NOMO-1 treated with DMSO at 0.1 percent for 48 hours (cell line): Measurements from ENCODE around the gene VKORC1L1.
"Not testable (repeated sequence)": the region's sequence is repeated elsewhere in the genome, so short reads cannot be mapped to it uniquely, and the experiment has no call there.

Source experiments
- DNase-seq: peaks from one replicate; lab custom pipeline; 2025; ENCODE audit not compliant: unreplicated experiment; lab: John Stamatoyannopoulos, UW

Gene VKORC1L1

DNA sequence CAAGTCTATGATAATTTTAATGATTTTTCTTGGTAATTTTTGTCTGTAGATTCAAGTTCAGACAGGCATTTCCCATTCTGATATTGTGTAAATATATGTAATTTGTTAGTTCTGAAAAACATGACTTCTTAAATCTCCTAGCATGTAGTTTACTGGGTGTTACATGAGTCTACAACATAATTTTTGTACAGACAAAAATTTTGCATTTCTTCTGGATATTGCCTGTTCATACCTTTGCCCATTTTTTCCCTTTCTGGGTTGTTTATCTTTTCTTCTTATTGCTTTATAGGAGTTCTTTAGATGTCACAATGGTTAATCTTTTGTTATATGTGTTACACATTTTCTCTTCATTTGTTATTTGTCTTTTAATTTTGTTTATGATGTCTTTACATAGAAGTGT, 12.1 kb downstream of the VKORC1L1 start:
- not testable (repeated sequence) for DNase-seq

DNA sequence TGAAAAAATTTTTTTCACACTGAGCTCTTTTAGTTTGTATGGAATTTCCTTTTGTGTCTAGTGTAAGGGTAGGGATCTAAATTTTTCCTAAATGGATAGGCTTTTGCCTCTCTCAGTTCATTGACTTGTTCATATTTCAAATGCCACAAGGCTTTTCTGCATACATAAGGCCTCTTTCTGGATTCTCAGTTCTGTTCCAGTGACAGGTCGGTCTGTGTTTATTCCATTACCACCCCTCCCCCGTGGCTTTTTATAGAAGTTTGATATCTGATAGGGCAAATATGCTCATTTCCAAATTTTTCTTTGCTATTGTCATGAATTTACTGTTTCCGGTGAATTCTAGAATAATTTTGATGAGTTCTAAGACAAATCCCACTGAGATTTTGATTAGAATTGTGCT, 12.7 kb downstream of the VKORC1L1 start:
- not testable (repeated sequence) for DNase-seq

DNA sequence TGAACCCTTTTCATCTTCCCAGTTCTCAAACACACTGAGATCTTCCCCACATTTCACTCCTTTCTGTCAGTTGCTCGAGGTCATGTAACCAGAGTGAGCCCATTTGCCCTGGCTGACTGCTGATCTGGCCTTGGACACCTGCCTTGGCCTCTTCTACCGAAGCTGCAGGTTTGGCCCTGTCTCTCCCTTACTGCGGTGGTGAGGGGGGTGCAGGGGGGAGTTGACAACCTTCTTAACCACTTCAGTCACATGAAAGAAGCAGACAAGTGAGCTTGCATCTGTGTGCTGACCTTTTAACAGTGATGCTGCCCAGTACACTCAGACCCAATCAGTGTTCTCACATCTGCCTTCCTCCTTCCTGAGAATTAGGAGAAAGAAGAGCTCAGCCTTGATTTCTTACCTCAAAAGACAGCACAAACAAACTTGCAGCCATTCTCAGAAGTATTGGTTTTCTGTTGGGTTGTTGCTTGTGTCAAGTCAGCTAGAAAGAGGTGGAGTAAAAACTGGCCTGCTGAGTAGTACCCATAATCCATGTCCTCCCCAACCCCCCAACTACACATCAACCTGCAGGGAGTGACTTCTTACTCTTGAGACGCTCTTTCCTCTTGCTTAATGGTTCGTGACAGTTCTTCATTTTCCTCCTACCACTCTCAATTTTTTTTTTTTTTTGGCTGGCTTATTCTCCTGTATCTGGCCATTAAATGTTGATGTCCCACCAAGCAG, 15.7 kb downstream of the VKORC1L1 start:
- not testable (repeated sequence) for DNase-seq

DNA sequence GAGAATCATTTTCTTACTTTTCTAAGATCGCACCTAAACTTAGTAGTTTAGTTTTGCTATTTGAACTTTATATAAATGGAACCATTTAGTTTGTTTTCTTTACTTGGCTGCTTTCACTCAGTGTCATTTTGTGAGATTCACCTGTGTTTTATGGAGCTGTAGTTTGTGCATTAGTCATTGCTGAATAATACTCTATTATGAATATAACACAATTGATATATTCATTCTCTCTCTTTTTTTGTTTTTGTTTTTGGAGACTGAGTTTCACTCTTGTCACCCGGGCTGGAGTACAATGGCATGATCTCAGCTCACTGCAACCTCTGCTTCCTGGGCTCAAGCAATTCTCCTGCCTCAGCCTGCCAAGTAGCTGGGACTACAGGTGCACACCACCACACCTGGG, 16.8 kb downstream of the VKORC1L1 start:
- DNase-seq: not testable (repeated sequence)

DNA sequence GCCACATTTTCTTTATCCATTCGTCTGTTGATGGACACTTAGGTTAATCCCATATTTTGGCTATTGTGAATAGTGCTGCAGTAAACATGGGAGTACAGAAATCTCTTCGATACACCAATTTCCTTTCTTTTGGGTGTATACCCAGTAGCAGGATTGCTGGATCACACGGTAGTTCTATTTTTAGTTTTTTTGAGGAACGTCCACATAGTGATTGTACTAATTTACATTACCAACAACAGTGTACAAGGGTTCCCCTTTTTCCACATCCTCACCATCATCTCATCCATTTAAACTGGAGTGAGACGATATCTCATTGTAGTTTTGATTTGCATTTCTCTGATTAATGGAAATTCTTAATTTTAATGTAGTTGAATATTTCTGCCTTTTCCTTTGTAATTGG, 19.3 kb downstream of the VKORC1L1 start:
- DNase-seq: no peak

DNA sequence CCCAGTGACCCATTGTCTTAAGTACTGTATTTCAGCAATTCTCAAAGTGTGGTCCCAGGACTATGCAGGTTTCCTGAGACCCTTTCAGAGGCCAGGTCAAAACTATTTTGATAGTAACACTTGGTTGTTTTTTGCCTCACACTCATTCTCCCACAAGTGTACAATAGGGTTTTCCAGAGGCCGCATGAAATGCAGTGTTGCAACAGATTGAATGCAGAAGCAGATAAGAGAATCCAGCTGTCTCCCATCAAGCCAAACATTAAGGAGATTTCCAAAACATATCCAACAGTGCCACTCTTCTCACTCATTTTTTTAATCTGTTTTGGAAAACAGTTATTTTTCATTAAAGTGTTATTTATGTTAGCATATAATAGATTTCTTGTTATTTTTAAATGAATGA, 20.0 kb downstream of the VKORC1L1 start:
- DNase-seq: no peak

DNA sequence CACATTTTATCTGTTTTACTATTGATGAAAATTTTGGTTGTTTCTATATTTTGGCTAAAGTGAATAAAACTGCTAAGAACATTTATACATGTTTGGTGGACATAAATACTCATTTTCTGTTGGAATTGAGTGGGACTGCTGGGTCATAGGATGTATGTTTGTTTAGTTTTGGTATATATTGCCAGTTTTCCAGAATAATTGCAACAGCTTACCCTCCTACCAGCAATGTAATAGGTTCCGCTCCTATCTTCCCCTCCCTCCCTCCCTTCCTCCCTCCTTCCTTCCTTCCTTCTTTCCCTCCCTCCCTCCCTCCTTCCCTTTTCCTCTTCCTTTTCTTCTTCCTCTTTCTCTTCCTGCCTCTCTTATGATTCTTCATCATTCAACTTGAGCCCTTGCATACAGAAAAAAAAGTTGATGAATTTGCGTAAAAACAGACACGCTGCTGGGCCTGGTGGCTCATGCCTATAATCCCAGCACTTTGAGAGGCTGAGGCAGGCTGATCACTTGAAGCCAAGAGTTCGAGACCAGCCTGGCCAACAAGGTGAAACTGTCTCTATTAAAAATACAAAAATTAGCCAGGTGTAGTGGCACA, 23.5 kb downstream of the VKORC1L1 start:
- DNase-seq: no peak

DNA sequence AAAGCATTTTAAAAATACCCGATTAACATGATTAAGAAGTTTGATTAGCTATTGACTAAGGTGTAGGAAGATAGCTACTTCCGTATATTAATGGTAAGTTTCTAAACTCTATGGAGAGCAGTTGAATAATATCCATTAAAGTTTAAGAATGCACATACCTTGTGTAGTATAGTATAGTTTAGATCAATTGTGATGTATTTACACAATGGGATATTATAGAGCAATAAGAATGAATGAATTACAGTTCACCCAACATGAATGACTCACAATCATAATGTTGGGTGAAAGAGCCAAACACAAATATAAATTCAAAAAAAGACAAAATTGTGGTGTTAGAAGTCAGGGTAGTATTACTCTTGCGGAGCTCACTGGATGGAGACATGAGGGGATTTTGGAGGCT, 24.4 kb downstream of the VKORC1L1 start:
- DNase-seq: not testable (repeated sequence)

DNA sequence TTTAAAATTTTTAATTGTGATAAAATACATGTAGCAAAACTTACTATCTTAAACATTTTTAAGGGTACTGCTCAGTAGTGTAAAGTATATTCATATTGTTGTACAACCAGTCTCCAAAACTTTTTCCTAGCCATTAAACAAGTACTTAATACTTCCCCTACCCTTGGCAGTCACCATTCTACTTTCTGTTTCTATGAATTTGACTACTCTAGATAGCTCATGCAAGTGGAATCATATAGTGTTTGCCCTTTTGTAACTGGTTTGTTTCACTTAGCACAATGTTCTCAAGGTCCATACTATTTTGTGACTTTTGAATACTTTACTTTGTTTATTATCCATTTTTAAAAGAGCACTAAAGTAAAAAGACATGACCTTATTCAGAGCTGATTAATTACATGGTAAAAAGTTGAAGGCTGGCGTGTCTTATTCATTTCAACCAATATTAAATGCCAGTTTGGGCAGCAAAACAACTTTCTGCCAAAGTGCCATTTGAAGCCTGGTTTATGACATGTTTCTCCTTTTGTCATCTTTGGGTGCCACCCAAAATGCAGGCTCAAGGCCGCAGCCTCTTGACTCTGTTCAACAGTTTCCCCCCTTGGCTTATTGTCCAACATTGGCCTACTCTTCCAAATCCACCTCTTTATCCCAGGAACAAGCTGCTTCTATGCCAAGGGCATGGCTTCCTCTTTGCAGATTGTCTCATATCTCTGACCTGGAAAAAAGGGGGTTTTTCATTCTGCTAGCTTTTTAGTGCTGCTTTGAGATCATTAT, 26.0 kb downstream of the VKORC1L1 start:
- DNase-seq: not testable (repeated sequence)

DNA sequence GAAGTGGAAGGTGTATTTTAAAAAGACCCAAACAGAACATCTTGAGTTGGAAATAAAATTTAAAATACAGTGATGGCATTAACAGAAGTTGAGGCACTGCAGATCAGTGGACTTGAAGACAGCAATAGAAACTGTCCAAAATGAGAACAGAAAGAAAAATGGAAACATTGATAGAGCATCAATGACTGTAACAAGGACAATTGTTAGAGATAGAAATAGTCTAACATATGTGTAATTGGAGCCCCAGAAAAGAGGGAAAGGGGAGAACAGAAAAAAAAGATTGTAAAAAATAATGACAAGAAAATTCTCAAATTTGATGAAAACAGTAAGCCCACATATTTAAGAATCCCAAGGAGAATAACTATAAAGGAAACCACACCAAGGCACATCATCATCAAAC, 29.4 kb downstream of the VKORC1L1 start:
- no peak for DNase-seq

DNA sequence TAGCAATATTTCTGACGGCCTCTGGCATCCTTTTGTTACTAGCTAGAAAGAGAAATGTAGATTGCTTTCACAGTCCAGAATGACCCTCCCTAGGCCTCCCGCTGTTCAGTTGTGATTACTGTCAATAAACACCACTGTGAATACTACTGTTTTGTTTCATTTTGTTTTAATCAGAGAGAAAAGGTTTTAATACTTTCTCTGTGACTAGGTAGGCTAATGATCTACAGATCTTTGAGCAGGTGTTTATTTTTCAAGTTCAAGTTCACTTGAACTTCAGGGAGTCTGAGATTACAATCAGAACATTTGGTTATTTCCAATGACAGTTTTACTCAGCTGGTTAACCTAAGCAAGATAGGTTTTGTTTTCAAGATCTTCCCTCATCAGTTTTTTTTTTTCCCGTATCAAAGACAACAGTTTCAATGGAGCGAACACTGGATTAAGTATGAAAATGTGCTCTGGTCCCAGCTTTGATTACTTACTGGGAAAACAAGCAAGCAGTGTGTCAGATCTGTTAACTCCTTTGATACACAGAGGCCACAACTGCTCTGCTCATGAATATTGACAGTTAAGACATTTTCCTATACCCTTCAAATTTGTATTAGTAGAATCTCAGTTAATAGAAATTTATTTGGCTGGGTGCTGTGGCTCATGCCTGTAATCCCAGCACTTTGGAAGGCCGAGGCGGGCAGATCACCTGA, 34.8 kb downstream of the VKORC1L1 start:
- no peak for DNase-seq

DNA sequence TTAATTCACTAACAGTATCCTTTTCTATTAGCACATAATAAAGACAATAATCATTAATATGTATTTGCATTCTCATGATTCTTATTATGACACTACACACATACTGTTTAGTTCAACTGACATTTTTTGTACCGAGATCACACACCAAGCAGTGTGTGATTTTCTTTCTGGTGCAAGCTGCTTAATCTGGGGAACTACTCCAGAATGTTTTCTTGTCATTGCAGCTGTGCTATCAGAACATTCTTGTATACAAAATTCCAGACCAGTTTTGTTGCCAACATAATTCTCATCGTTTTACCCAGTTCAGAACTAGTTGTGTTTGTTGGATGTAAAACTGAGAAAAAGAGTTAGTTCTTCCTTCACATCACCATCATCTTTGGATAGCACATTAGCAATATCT, 37.4 kb downstream of the VKORC1L1 start:
- no peak for DNase-seq

DNA sequence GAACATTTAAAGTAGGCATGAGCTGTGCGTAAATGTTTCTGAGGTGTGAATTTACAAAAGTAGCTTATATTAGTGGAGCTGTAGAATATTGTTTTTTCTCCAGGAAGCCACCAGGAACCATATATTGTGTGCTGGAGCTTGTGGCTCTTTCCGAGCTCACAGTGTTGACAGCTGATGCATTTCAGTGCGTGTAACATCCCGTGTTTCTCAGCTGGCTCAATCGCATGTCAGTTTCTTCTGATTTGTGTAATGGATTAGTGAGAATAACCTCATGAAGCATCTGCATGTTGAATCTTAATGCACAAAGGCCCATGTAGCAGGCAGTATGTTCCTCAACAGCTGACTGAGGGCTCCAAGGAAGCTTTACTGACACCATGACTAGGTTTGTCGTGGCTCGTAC, 39.4 kb downstream of the VKORC1L1 start:
- DNase-seq: no peak

DNA sequence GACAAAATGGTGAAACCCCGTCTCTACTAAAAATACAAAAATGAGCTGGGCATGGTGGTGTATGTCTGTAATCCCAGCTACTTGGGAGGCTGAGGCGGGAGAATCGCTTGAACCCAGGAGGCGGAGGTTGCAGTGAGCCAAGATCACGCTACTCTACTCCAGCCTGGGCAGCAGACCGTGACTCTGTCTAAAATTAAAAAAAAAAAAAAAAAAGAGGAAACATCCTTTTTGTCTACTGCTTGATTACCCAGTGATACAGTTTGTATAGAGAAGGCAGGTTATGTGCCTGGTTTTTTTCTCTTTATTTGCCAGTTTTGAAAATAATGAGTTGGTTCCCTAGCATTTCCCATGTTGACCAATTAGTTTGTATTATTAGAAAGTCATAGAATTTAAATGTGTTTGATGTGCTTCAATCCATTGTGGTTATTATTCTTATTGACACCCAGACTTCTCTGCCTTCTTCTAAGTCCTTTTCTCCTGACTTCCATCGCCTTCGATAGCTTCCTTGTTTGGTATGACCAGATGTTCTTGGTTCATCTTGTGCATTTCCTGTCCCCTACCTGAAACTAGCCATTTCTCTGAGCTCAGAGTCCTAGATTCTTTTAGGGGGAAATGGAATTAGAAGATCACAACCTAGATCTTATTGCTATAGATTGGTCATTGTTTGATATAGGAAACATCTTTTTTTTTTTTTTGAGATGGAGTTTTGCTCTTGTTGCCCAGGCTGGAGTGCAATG, 43.2 kb downstream of the VKORC1L1 start:
- DNase-seq: no peak

DNA sequence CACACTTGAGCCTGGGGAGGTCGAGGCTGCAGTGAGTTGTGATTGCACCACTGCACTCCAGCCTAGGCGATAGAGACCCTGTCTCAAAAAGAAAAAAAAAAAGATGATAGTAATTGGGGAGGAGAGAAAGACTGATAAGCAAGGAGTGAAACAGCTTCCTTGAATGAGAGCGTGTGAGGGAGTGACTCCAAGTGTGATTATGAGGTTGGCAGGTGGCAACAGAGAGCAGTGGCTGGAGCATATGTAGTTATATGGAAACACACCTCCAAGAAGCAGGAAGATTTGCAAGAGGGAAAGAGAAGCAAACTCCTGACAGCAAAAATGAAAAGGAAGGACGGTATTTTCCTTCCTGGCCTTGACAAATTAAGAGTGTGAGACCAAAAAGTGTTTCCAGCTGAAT, 50.4 kb downstream of the VKORC1L1 start:
- no peak for DNase-seq

DNA sequence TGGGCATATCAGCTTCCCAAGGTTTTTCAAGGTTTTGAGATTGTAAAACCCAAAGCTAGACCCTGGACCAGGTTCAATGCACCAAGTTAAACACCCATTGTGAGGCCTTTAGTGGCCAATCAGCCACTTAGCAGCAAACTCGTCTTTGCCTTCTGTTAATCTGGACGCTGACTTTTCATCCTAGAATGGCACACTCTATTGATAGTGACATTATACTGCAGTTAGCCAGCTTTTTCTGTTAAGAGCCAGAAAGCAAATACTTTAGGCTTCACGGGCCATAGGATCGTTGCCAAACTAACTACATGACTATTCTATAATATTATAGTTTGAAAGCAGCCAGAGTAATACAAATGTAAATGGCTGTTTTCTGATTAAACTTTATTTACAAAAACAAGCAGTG, 51.3 kb downstream of the VKORC1L1 start:
- no peak for DNase-seq

DNA sequence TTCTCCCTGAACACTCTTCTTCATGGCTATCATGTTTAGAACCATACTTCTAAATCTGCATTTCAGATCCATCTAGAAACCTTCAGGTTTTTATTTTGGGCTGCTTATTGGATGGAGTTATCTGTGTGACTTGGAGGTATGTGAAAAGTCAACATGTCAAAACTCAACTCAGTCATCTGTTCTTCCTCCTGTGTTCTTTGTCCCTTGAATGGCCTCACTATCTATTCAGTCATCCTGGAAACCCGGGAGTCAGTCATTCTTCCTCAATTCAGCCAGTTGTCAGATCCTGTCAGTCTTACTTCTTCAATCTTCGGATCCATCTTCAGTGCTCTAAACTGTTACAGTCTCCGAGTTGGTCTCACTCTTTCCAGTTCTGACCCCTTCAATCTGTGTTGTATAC, 52.2 kb downstream of the VKORC1L1 start:
- DNase-seq: no peak

DNA sequence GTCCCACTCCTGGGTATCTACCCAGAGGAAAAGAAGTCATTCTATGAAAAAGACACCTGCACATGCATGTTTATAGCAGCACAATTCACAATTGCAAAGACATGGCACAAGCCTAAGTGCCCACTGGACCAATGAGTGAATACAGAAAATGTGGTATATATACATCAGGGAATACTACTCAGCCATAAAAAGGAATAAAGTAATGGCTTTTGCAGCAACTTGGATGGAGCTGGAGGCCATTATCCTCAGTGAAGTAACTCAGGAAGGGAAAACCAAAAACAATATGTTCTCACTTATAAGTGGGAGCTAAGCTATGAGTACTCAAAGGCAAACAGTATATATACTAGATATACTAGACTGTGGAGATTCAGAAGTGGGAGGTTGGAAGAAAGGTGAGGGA, 53.7 kb downstream of the VKORC1L1 start:
- DNase-seq: no peak

DNA sequence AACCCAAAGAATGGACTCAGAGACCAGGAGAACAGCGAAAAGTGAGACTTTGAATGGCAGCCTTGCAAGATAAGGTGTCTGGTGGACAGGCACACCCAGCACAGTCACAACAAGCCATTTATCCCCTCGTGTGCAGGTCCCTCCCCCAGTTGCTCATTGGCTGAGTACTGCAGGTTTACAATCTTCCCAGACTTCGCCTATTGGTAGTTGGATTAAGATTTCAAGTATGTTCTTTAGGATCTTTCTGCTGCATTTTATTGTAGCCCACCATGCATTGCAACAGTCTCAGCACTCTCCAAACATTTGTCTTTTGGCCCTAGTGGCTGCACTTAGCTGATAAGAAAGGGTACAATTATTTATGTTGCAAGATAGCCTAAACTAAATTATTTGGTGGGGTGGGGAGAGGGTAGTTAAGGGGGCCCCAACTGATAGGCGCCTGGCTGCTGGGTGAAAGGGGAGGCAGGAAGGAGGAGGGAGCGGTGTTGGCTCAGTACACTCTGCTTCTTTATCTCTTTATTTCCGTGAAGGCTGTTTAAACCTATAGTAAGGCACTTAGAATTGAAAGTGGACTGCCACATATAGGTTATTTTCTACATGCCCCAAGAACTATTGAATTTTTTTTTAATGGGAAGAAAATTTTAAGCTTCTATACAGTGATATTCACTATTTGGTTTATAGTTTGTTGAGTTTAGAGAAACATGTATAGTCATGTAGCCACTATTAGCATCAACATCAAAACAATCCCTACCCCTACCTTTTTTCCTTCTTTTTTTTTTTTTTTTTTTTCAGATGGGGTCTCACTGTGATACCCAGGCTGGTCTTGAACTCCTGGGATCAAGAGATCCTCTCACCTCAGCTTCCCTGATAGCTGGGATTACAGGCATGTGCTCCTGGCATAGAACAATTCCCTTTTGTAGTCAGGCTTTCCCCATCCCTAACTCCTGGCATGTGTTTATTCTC, 54.9 kb downstream of the VKORC1L1 start:
- no peak for DNase-seq

DNA sequence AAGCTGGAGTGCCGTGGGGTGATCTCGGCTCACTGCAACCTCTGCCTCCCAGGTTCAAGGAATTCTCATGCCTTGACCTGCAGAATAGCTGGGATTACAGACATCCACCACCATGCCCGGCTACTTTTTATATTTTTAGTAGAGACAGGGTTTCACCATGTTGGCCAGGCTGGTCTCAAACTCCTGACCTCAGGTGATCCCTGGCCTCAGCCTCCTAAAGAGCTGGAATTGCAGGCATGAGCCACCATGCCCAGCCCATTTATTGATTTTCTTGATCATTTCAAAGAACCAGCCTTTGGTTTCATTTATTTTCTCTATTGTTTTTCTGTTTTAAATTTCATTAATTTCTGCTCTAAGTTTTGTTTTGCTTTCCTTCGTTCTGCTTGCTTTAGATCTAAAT, 58.8 kb downstream of the VKORC1L1 start:
- DNase-seq: no peak
